ENCODE data around the gene FAM20C.

FAM20C gene

GRCh38 chr7:245574-246295, 53.4 kb downstream of the FAM20C start:
- no peak for DNase-seq (ENCODE audit: low read depth in 2 of 2)

DNA sequence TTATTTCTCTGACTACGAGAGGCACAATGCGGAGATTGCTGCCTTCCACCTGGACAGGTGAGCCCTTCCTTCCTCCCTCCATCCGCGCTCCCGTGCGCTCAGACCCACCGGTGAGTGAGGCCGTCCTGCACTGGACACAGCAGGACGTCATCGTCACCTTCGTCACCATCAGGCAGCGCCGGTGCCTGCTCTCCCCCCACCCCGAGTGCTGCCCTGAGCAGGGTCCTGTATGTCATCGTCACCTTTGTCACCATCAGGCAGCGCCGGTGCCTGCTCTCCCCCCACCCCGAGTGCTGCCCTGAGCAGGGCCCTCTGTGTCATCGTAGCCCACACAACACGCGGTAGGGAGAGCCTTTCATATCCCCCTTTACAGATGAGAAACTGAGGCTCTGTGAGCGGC, 54.1 kb downstream of the FAM20C start:
- DNase-seq (ENCODE audit: low read depth in 2 of 2): no peak

- DNase-seq (ENCODE audit: low read depth in 2 of 2): no peak
Measured at GRCh38 chr7:247181-247580, 54.8 kb downstream of the FAM20C start.

GRCh38 chr7:247636-248035, 55.3 kb downstream of the FAM20C start:
- DNase-seq (ENCODE audit: low read depth in 2 of 2): no peak

DNA sequence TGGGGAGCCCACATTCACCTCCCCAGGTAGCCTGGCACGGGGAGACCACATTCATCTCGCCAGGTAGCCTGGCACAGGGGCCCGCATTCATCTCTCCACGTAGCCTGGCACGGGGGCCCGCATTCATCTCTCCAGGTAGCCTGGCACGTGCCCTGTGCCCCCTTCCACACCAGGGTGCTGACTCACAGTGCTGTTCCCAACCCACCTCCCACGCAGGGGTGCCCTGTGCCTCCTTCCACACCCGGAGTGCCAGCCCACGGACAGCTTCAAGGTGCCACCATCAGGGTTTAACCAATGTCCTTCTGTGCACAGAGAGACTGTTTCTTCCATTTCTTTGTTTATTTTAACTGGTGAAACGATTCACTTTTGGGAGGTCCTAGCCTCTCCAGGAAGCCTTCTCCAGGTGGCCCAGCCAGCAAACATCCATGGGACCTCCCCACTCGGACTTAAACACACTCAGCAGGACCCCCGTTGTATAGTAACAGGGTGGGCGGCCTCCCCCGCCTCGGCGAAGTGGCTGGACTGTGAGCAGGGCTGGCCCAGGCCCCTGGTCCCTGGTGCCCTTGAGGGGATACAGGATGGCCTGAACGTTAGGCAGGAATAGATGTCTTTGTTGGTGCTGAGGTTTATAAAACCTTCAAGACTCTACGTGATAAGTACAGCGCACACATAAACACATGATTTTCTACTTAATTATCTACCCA, 56.5 kb downstream of the FAM20C start:
- no peak for DNase-seq (ENCODE audit: low read depth in 2 of 2)

DNA sequence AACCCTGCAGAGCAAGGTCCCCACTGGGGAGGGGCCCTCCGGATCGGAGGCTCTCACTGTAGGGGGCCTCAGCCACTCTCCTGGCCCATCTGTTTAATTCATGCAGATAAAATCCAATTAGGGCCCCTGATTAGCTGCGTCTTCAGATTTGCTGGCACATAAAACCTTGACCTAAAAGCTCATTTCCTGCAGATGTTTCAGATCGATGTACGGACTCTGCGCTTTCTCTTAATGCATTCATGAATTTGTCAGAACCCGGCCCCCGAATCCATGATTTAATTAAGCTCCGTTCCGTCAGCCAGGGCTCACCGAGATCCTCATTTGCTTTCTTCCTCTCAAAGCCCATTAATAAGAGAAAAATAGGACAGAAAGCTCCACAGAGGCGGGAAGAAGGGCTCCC, 57.6 kb downstream of the FAM20C start:
- no peak for DNase-seq (ENCODE audit: low read depth in 2 of 2)

GRCh38 chr7:250523-250922, 58.2 kb downstream of the FAM20C start:
- no peak for DNase-seq (ENCODE audit: low read depth in 2 of 2)

DNA sequence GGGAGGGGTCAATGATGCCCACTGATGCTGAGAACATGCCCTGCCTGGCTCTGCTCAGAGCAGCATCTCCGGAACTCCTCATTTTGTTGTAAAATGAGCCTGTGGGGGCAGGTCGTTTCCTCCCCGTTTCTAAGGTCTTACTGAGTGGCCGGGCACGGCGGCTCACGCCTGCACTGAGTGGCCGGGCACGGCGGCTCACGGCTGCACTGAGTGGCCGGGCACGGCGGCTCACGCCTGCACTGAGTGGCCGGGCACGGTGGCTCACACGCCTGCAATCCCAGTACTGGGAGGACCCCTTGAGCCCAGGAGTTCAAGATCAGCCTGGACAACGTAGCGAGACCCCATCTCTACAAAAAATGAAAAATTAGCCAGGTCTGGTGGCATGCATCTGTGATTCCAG, 58.6 kb downstream of the FAM20C start:
- DNase-seq (ENCODE audit: low read depth in 2 of 2): no peak

GRCh38 chr7:251446-252175, 59.2 kb downstream of the FAM20C start:
- no peak for DNase-seq (ENCODE audit: low read depth in 2 of 2)

DNA sequence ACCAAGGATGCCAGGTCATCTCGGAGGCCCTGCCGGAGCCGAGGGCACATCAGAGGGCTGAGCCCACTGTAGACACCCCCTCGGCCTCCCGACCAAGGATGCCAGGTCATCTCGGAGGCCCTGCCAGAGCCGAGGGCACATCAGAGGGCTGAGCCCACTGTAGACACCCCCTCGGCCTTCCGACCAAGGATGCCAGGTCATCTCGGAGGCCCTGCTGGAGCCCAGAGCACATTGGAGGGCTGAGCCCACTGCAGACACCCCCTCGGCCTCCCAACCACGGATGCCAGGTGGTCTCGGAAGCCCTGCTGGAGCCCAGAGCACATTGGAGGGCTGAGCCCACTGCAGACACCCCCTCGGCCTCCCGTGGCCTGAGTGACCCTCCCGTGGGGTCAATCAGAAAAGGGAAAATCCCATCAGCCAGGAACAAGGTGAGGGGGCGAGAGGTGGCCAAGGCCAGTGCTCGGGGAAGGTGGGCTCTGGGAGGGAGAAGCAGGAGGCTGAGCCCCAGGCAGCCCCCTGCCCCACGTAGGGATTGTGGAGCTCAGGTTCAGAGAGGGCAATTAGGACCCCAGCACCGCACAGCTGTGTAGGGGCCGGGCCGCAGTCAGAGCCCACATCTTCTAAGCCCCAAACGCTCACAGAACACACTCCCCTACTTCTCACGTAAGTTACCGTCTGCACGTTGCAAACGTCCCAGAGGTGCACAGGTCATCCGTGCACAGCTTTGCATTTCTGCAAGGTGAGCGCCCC, 60.0 kb downstream of the FAM20C start:
- no peak for DNase-seq (ENCODE audit: low read depth in 2 of 2)

DNA sequence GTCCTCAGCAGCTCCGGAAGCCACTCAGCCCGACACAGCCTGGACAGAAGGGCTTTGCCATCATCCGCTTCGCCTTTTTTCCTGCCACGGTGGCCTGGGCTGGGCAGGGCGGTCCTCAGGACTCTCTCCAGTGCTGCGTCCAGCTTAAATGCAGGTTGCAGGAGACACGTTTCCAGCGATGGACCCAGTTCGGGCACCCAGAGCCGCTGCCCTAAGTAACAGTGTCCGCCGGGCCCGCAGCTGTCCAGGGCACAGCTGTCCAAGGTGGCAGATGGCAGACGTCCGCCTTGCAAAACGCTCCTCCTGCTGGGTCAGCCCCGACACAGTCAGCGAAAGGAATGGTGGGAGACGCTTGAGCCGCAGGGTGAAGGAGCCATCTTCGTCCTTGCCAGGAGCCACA, 60.6 kb downstream of the FAM20C start:
- DNase-seq (ENCODE audit: low read depth in 2 of 2): no peak

DNA sequence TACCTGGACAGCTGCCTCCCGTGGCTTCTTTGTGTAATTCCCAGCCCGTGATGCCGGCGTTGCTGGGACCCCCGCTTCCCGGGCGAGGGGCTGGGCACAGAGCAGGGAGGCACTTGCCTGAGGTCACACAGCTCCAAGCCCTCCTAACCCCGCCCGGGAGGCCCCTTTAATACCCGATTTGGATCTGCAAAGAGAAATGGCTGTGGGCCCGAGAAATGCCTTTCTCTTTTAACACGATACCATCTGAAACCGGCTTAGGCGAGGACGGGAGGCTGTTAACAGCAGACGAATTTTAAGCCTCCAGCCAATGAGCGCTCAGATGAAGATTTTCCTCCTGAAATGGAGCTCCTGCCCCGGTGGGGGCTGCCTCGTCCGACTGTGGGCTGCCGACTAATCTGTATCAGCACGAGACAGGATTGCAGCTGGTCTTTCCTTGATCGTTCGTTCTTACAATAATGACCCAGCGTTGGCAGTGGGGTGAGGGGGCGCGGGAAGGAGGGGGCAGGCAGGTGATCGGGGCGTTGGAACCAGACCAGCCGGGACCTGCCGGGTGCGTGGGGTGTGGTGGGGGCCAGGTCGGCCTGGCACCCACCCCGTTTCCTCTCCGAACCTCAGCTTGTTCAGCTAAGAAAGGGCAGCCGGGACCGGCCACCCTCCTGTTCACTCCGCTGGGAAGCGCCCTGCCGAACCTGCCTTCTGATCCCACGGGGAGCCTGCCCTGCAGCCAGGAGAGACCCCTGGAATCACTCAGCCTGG, 61.4 kb downstream of the FAM20C start:
- DNase-seq (ENCODE audit: low read depth in 2 of 2): no peak

GRCh38 chr7:254337-255037, 62.1 kb downstream of the FAM20C start:
- no peak for DNase-seq (ENCODE audit: low read depth in 2 of 2)

DNA sequence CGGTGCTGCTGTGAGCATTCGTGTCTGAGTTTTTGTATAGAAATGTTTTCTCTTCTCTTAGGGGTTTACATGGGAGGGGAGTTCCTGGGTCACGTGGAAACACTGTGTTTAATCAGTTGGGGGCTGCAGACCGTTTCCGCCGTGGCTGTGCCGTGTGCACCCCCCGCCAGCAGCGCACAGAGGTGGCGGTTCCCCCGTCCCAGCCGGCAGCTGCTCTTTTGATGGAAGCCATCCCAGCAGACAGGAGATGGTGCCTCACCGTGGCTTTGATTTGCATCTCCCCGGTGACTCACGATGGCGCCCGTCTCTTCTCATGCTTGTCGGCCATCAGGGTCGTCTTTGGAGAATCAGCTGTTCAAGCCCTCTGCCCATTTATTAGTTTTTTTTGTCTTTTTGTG, 62.7 kb downstream of the FAM20C start:
- no peak for DNase-seq (ENCODE audit: low read depth in 2 of 2)

- DNase-seq (ENCODE audit: low read depth in 2 of 2): no peak
Measured at GRCh38 chr7:255721-256361, 63.5 kb downstream of the FAM20C start.

- no peak for DNase-seq (ENCODE audit: low read depth in 2 of 2)
Measured at GRCh38 chr7:256461-256940, 64.1 kb downstream of the FAM20C start.

DNA sequence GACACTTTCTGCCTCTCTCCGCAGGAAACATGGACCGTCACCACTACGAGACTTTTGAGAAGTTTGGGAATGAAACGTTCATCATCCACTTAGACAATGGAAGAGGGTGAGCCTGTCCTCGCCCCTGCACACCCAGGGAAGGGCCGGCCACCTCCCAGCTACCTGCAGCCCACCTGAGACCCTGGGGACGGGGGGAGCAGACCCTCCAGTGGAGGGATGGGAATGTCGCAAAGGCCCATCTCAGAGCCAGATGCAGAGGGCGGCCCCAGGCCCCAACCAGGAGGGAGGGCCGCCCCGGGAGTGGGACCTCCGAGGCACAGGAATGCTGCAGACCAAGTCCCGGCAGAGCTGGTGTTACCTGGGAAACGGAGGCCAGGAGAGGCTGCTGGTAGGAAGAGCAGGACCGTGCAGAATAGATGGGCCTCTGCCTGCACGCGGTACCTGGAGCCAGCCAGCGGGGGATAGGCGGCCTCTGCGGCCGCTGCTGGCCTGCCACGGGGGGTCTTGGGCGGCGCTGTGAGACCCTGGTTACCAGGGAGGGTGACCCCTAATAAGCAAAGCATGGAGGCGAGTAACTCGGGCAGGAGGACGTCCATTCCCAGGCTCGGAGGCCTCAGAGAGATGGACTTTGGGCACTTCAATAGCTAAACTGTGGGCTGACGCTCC, 64.7 kb downstream of the FAM20C start:
- DNase-seq (ENCODE audit: low read depth in 2 of 2): no peak

DNA sequence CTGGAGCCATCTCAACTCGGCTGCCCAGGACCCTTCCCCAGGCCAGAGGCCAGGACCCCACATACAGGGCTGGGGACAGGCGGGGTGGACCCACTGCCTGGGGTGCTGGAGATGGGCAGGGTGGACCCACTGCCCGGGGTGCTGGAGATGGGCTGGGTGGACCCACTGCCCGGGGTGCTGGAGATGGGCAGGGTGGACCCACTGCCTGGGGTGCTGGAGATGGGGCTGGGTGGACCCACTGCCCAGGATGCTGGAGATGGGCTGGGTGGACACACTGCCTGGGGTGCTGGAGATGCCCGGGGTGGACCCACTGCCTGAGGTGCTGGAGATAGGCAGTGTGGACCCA, 65.2 kb downstream of the FAM20C start:
- DNase-seq (ENCODE audit: low read depth in 2 of 2): no peak

GRCh38 chr7:258476-259190, 66.3 kb downstream of the FAM20C start:
- no peak for DNase-seq (ENCODE audit: low read depth in 2 of 2)

All from stimulated activated CD8-positive, alpha-beta memory T cell treated with anti-CD3 and anti-CD28 coated beads, Interleukin-15, amount 100 ng/mL, for 4 hours (primary cell).